ENCODE measurements around the gene ORC5. TPM values are rescaled to one million over a fixed set of nuclear protein-coding genes. Genes with fewer than 3 reads are reported as not detected.
"Not testable (repeated sequence)": the region's sequence is repeated elsewhere in the genome, so short reads cannot be mapped to it uniquely, and the experiment has no call there.

ORC5 gene
- total RNA-seq, 3 donors from 2014 or later, result 14.9 to 17.6 (median 15.5) TPM

GRCh38 chr7:104192434-104192833 is 15.4 kb downstream of the ORC5 start:
- intact Hi-C loops (cut with DNase I, micrococcal nuclease), result no loop called here
- Histone ChIP-seq H3K9me3 (no peaks in the 10 kb centered on the region), H3K36me3 (ENCODE audit: low read depth) (no peaks in the 10 kb centered on the region), H3K4me3 (no peak overlapping the region), H3K4me1 (ENCODE audit: low read depth) (no peaks in the 10 kb centered on the region)
- no peak for DNase-seq
- ATAC-seq, result no peak
- no peak for TF ChIP-seq CTCF (IDR thresholded peaks at IDR 0.05)

DNA sequence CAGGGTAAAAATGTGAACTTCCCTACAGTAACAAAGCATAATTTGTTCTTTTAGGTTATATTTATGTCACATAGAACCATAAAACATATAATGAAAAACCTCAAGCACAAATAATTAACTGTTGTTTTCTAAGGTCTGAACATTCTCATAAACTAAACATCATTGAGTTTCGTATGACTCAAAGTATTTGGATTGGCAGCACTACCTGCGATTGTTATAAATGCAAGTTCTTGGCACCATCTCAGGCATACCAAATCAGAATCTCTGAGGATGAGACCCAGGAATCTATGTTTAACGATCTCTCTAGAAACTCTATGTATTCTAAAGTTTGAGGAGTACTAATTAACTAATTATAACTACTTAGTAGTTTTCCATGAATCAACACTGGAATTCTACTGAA is 22.5 kb downstream of the ORC5 start:
- peaks cover 3% of the 10 kb centered on the region for H3K36me3 ChIP-seq (ENCODE audit: low read depth)
- TF ChIP-seq CTCF (IDR thresholded peaks at IDR 0.05), result no peak
- H3K4me1 ChIP-seq (ENCODE audit: low read depth), result no peaks in the 10 kb centered on the region
- H3K4me3 ChIP-seq, result no peak overlapping the region
- no peak for DNase-seq
- intact Hi-C loops (cut with DNase I, micrococcal nuclease), result no loop called here
- H3K9me3 ChIP-seq, result no peaks in the 10 kb centered on the region
- ATAC-seq, result no peak

DNA sequence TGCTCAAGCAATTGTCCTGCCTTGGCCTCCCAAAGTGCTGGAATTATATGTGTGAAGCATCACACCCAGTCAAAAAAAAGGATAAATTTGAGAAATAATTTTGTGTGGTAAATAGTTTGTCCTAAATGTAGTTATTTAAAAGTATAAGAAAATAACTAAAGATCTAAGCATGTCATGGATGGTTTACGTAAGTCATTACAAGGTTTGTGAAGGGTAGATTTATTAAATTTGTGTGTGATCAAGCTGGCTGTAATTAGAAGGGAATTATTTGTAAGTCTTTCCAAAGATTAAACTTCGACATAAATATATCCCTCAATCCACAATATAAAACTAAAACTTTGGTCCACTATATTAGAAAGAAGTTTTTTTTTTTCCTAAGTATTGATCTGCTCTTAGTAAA is 28.6 kb downstream of the ORC5 start:
- TF ChIP-seq CTCF (IDR thresholded peaks at IDR 0.05), result no peak
- Histone ChIP-seq H3K9me3 (peaks cover 5% of the 10 kb centered on the region), H3K4me3 (no peak overlapping the region), H3K36me3 (ENCODE audit: low read depth) (peaks cover 3% of the 10 kb centered on the region), H3K4me1 (ENCODE audit: low read depth) (peaks cover 16% of the 10 kb centered on the region)
- intact Hi-C loops (cut with DNase I, micrococcal nuclease), result no loop called here
- DNase-seq (no peak), ATAC-seq (no peak)

DNA sequence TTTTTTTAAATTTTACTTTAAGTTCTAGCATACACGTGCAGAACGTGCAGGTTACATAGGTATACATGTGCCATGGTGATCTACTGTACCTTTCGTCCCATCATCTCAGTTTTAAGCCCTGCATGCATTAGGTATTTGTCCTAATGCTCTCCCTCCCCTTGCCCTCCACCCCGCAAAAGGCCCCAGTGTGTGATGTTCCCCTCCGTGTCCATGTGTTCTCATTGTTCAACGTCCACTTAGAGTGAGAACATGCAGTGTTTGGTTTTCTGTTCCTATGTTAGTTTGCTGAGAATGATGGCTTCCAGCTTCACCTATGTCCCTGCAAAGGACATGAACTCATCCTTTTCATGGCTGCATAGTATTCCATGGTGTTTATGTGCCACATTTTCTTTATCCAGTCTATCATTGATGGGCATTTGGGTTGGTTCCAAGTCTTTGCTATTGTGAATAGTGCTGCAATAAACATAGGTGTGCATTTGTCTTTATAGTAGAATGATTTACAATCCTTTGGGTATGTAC is 30.2 kb downstream of the ORC5 start:
- H3K9me3 ChIP-seq; intact Hi-C loops (cut with DNase I, micrococcal nuclease); H3K36me3 ChIP-seq (ENCODE audit: low read depth); ATAC-seq; DNase-seq; H3K4me3 ChIP-seq: not testable (repeated sequence)
- peaks cover 16% of the 10 kb centered on the region for H3K4me1 ChIP-seq (ENCODE audit: low read depth)

DNA sequence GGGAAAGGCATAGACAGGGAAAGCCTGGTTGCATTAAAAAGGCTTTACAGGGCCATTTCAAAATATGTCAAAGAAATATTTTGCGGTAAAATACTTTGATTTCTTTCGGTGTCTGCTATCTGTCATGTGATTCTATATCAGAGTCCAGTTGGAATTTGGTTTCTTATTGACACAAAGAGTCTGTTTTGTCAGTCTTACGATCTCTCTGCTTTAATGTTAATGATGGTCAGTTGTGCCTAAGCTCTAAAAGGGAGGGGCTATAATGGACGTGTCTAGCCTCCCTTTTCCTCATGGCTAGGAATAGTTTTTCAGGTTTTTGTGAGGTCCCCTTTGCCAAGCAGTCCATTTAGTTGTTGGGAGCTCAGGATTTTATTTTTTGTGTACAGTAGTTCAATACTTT is 31.5 kb downstream of the ORC5 start:
- intact Hi-C loops (cut with DNase I, micrococcal nuclease), result no loop called here
- DNase-seq (no peak), ATAC-seq (no peak)
- Histone ChIP-seq H3K9me3 (peaks cover 5% of the 10 kb centered on the region), H3K4me3 (no peak overlapping the region), H3K4me1 (ENCODE audit: low read depth) (peaks cover 16% of the 10 kb centered on the region), H3K36me3 (ENCODE audit: low read depth) (no peaks in the 10 kb centered on the region)
- TF ChIP-seq CTCF (IDR thresholded peaks at IDR 0.05), result no peak

GRCh38 chr7:104175361-104175984 is 32.3 kb downstream of the ORC5 start:
- no peak overlapping the region for H3K4me3 ChIP-seq
- peaks cover 5% of the 10 kb centered on the region for H3K9me3 ChIP-seq
- DNase-seq (peak in 1 of 3 donors; percentile 5), ATAC-seq (no peak)
- intact Hi-C loops (cut with DNase I, micrococcal nuclease), result no loop called here
- H3K36me3 ChIP-seq (ENCODE audit: low read depth), result no peaks in the 10 kb centered on the region
- no peak for TF ChIP-seq CTCF (IDR thresholded peaks at IDR 0.05)
- H3K4me1 ChIP-seq (ENCODE audit: low read depth), result peaks cover 16% of the 10 kb centered on the region
